Right hindlimb (tissue), 1 donor: ENCODE data around the gene KIF6.
A peak's percentile ranks its signal among the peaks of the same experiment; 100 is the strongest.
"Not testable (repeated sequence)": the region's sequence is repeated elsewhere in the genome, so short reads cannot be mapped to it uniquely, and the experiment has no call there.

Source experiments
- DNase-seq: peaks from one replicate; pipeline ENCODE4 v3.0.0-alpha.2; 2018

The KIF6 gene

GRCh38 chr6:39724787-39725631 is at the start of gene KIF6:
KIF6 (minus strand) TSS chr6:39725408; CDS start chr6:39725310, 98 bp downstream.
- peak; percentile 95 for DNase-seq

GRCh38 chr6:39773782-39774181 is 48.6 kb upstream of the KIF6 start:
- DNase-seq = no peak

GRCh38 chr6:39772559-39773273 is 47.5 kb upstream of the KIF6 start:
- no peak for DNase-seq

- DNase-seq = peak; percentile 64
These were observed 45.2 kb upstream of the KIF6 start for GRCh38 chr6:39770446-39770845.

- DNase-seq = no peak
These were observed 43.8 kb upstream of the KIF6 start for GRCh38 chr6:39769012-39769411.

GRCh38 chr6:39765508-39766065 is 40.4 kb upstream of the KIF6 start:
- DNase-seq = no peak

- DNase-seq = no peak
These were observed 35.2 kb upstream of the KIF6 start for GRCh38 chr6:39760226-39760952.

- DNase-seq = no peak
These were observed 33.8 kb upstream of the KIF6 start for GRCh38 chr6:39758905-39759605.

- DNase-seq = no peak
These were observed 31.4 kb upstream of the KIF6 start for GRCh38 chr6:39756582-39756981.

- DNase-seq = no peak
These were observed 30.0 kb upstream of the KIF6 start for GRCh38 chr6:39755231-39755630.

- no peak for DNase-seq
These were observed 29.4 kb upstream of the KIF6 start for GRCh38 chr6:39754514-39755115.

GRCh38 chr6:39753725-39754045 is 28.5 kb upstream of the KIF6 start:
- DNase-seq = no peak

- no peak for DNase-seq
These were observed 27.9 kb upstream of the KIF6 start for GRCh38 chr6:39752835-39753724.

- DNase-seq = no peak
These were observed 21.6 kb upstream of the KIF6 start for GRCh38 chr6:39746795-39747194.

- no peak for DNase-seq
These were observed 8.5 kb upstream of the KIF6 start for GRCh38 chr6:39733704-39734103.

- no peak for DNase-seq
These were observed 6.4 kb upstream of the KIF6 start for GRCh38 chr6:39731565-39731964.

GRCh38 chr6:39729945-39730344 is 4.7 kb upstream of the KIF6 start:
- no peak for DNase-seq

GRCh38 chr6:39725632-39725997 is 407 bp upstream of the KIF6 start:
- no peak for DNase-seq

GRCh38 chr6:39723350-39723749 is 1.9 kb downstream of the KIF6 start:
- not testable (repeated sequence) for DNase-seq

- no peak for DNase-seq
These were observed 10.4 kb downstream of the KIF6 start for GRCh38 chr6:39714802-39715201.

GRCh38 chr6:39707962-39708683 is 17.1 kb downstream of the KIF6 start:
- no peak for DNase-seq
